ENCODE measurements around the gene FBXW4.

FBXW4 gene

GRCh38 chr10:101580486-101581399 is 114.2 kb downstream of the FBXW4 start:
- no peak for DNase-seq (ENCODE audit: low read depth)

GRCh38 chr10:101579516-101579870 is 115.5 kb downstream of the FBXW4 start:
- no peak for DNase-seq (ENCODE audit: low read depth)

GRCh38 chr10:101578803-101579515 is 116.0 kb downstream of the FBXW4 start:
- no peak for DNase-seq (ENCODE audit: low read depth)

- no peak for DNase-seq (ENCODE audit: low read depth)
Measured at GRCh38 chr10:101578192-101578591, 116.8 kb downstream of the FBXW4 start.

GRCh38 chr10:101577121-101577871 is 117.7 kb downstream of the FBXW4 start:
- DNase-seq (ENCODE audit: low read depth): no peak

- DNase-seq (ENCODE audit: low read depth): peak; percentile 37
Measured at GRCh38 chr10:101576211-101576863, 118.6 kb downstream of the FBXW4 start.

- no peak for DNase-seq (ENCODE audit: low read depth)
Measured at GRCh38 chr10:101575580-101576210, 119.3 kb downstream of the FBXW4 start.

- DNase-seq (ENCODE audit: low read depth): no peak
Measured at GRCh38 chr10:101575091-101575490, 119.9 kb downstream of the FBXW4 start.

- DNase-seq (ENCODE audit: low read depth): no peak
Measured at GRCh38 chr10:101573885-101574753, 120.9 kb downstream of the FBXW4 start.

GRCh38 chr10:101572785-101573184 is 122.2 kb downstream of the FBXW4 start:
- no peak for DNase-seq (ENCODE audit: low read depth)

GRCh38 chr10:101572126-101572525 is 122.8 kb downstream of the FBXW4 start:
- no peak for DNase-seq (ENCODE audit: low read depth)

GRCh38 chr10:101571271-101571925 is 123.6 kb downstream of the FBXW4 start:
- no peak for DNase-seq (ENCODE audit: low read depth)

GRCh38 chr10:101570428-101571270 is 124.3 kb downstream of the FBXW4 start:
- DNase-seq (ENCODE audit: low read depth): no peak

GRCh38 chr10:101569622-101570427 is 125.1 kb downstream of the FBXW4 start:
- peak; percentile 73 for DNase-seq (ENCODE audit: low read depth)

GRCh38 chr10:101569323-101569621 is 125.7 kb downstream of the FBXW4 start:
- DNase-seq (ENCODE audit: low read depth): no peak

GRCh38 chr10:101568054-101568745 is 126.8 kb downstream of the FBXW4 start:
- DNase-seq (ENCODE audit: low read depth): no peak

- no peak for DNase-seq (ENCODE audit: low read depth)
Measured at GRCh38 chr10:101567165-101568006, 127.6 kb downstream of the FBXW4 start.
